SU-DHL-6 (cell line): Measurements from ENCODE around the gene ACVR1B.

Experiments used
- EZH2phosphoT487 ChIP-seq: fragments of 200-600 bp; sonication (generic), shearing (Covaris generic); conservative IDR thresholded peaks from 2 replicates; pipeline ENCODE4 v1.6.1; 2018; ENCODE audit warnings: mild to moderate bottlenecking, antibody characterized with exemption, low read length, moderate library complexity, mixed read lengths
- TF ChIP-seq, protein P1 (sequence below): fragments of 200-600 bp; sonication (generic); IDR thresholded peaks from one replicate; pipeline ENCODE4 v1.5.1; 2017; ENCODE audit warnings: antibody characterized with exemption, mild to moderate bottlenecking, low read length, moderate library complexity; ENCODE audit not compliant: insufficient read depth, poor library complexity, severe bottlenecking

DNA sequence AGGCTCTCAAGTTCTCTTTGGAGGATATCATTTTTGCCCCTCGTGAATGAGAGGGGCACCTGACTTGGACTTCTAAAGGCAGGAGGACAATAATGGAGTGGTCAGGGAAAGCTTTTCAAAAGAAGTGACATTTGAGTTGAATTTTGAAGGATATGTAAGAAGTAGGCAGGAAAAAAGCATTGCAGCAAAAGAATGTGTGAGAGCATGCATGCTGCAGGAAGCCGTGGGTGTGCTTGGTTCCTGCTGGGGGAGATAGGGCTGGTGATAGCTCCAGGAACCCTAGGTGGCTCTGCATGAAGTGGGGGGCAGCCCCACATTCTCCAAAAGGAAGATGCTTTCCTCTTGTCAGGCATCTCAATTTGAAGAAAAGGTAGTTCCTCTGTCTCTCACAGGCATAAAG lies 23.1 kb downstream of the ACVR1B start:
- TF ChIP-seq, protein P1, sequence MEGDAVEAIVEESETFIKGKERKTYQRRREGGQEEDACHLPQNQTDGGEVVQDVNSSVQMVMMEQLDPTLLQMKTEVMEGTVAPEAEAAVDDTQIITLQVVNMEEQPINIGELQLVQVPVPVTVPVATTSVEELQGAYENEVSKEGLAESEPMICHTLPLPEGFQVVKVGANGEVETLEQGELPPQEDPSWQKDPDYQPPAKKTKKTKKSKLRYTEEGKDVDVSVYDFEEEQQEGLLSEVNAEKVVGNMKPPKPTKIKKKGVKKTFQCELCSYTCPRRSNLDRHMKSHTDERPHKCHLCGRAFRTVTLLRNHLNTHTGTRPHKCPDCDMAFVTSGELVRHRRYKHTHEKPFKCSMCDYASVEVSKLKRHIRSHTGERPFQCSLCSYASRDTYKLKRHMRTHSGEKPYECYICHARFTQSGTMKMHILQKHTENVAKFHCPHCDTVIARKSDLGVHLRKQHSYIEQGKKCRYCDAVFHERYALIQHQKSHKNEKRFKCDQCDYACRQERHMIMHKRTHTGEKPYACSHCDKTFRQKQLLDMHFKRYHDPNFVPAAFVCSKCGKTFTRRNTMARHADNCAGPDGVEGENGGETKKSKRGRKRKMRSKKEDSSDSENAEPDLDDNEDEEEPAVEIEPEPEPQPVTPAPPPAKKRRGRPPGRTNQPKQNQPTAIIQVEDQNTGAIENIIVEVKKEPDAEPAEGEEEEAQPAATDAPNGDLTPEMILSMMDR, result no peak
- TF ChIP-seq EZH2phosphoT487, result no peak
